Ovary (tissue), 9 donors: ENCODE measurements around the gene SCART1. TPM values are rescaled to one million over a fixed set of nuclear protein-coding genes. Genes with fewer than 3 reads are reported as not detected.

ENCODE experiments used
- DNase-seq, 5 donors: peaks; one replicate each; pipeline ENCODE4 v3.0.0-alpha.2; 2019 to 2020
- H3K27ac ChIP-seq, 2 donors: fragments of 200-600 bp; one replicate each; pipeline versions ENCODE4 v1.5.1 to v1.8.0; 2019 to 2022
- H3K27me3 ChIP-seq: fragments of 200-600 bp; one replicate; pipeline ENCODE4 v1.8.0; 2022
- H3K36me3 ChIP-seq: fragments of 200-600 bp; sonication (generic); one replicate; pipeline ENCODE4 v1.5.1; 2019
- H3K4me1 ChIP-seq: one replicate; pipeline ENCODE4 v1.8.1; 2013; ENCODE audit warnings: mild to moderate bottlenecking, moderate library complexity; ENCODE audit not compliant: insufficient read depth
- H3K4me3 ChIP-seq: fragments of 200-600 bp; sonication (generic); one replicate; pipeline ENCODE4 v1.5.1; 2017
- H3K9me3 ChIP-seq, 2 donors: fragments of 200-600 bp in 1 of 2; sonication (generic) in 1 of 2; one replicate each; pipeline versions ENCODE4 v1.5.1 to v1.8.1; 2013 to 2019; ENCODE audit warnings: mild to moderate bottlenecking in 1 of 2, moderate library complexity in 1 of 2
- CTCF ChIP-seq, 3 donors: fragments of 450-650 bp in 2 of 3; fragments of 200-600 bp in 1 of 3; IDR thresholded peaks; one replicate each; pipeline versions ENCODE4 v1.5.1 to v1.8.0; 2016 to 2022; ENCODE audit warnings: antibody characterized with exemption in 3 of 3, mild to moderate bottlenecking in 1 of 3
- EP300 ChIP-seq: sonication (generic); formaldehyde crosslinking; IDR thresholded peaks from one replicate; pipeline ENCODE4 v1.6.1; 2017; ENCODE audit warnings: antibody characterized with exemption
- POLR2A ChIP-seq: fragments of 450-650 bp; IDR thresholded peaks from one replicate; pipeline ENCODE4 v1.6.1; 2017; ENCODE audit warnings: antibody characterized with exemption, mild to moderate bottlenecking, moderate library complexity
- WGBS, 3 donors: extraction: QIAGEN DNeasy Blood & Tissue Kit in 1 of 3; methylation state at CpG; one replicate each; pipeline versions ENCODE4 v1.1.5 to v1.1.7; 2013 to 2017; 5-methylcytosine and 5-hydroxymethylcytosine counted together
- intact Hi-C, 4 donors: fragments of 100-400 bp; cut with DNase I; formaldehyde crosslinking; loops; one replicate each; pipeline versions ENCODE4 v1.11.0 to v1.15.1; 2022 to 2023
- polyA plus RNA-seq, 2 donors: library from polyadenylated mRNA; stranded (reverse); fragments of 200-250 nt in 1 of 2; fragments of 350-450 nt in 1 of 2; fragmentation: Illumina TruSeq in 1 of 2; extraction: RNeasy Lipid Tissue Mini Kit (QIAGEN cat#74804) in 1 of 2; gene quantifications; one replicate each; pipeline ENCODE4 v1.2.3, GENCODE V29; 2013 to 2014
- total RNA-seq, 7 donors: library from RNA; depleted of rRNA in 2 of 7; stranded (reverse); fragments of >200 nt in 2 of 7; fragmentation: NEBNext Ultra II Directional in 3 of 7; extraction: Animal tissue kit (Norgen Biotek cat#: 25700) in 3 of 7; gene quantifications; one replicate each; pipeline versions ENCODE4 v1.1.0 to v1.2.4, GENCODE V29; 2016 to 2023
- donor health status: DM: no; HTN: no; CAD: no; lungs with moderate emphysema.
- donor health status: DM: no; HTN: no; CAD: no.
- donor health status: Bipolar disorder and iron deficiency.
- donor health status: DM: yes; HTN: yes; CAD: no.
- donor health status: DM: no; HTN: no; CAD: no.
- donor health status: DM: yes; HTN: yes; CAD: no.

Gene SCART1
- total and polyA plus RNA-seq, 9 donors, result 0.71 to 5.0 (median 2.7) TPM

- H3K4me3 ChIP-seq, result no peak overlapping the region
- H3K36me3 ChIP-seq, result no peaks in the 10 kb centered on the region
- 87 to 94% (median 90%) methylated on average over 40 of the region's 40 CpGs for WGBS, 3 donors
- peak in 2 of 5 donors; percentile 6 to 16 for DNase-seq
- TF ChIP-seq CTCF (IDR thresholded peaks at IDR 0.05) (no peak), POLR2A (no peak), EP300 (no peak)
- no peaks in the 10 kb centered on the region for H3K4me1 ChIP-seq
- H3K27ac ChIP-seq, result no peak overlapping the region
- H3K9me3 ChIP-seq, result no peaks in the 10 kb centered on the region
- H3K27me3 ChIP-seq, result no peaks in the 10 kb centered on the region
- intact Hi-C loops, result no loop called here
Measured at GRCh38 chr10:133458021-133458709, 4.4 kb downstream of the SCART1 start.

- H3K9me3 ChIP-seq, result no peaks in the 10 kb centered on the region
- no peak overlapping the region for H3K27ac ChIP-seq
- no peak overlapping the region for H3K4me3 ChIP-seq
- intact Hi-C loops, result no loop called here
- TF ChIP-seq POLR2A (no peak), EP300 (no peak), CTCF (IDR thresholded peaks at IDR 0.05) (no peak)
- no peaks in the 10 kb centered on the region for H3K27me3 ChIP-seq
- DNase-seq, result peak in 2 of 5 donors; percentile 8 to 16
- WGBS, 3 donors, result 81 to 90% (median 90%) methylated on average over 21 of the region's 21 CpGs
- H3K36me3 ChIP-seq, result no peaks in the 10 kb centered on the region
- H3K4me1 ChIP-seq, result no peaks in the 10 kb centered on the region
Measured at GRCh38 chr10:133458710-133459453, 5.1 kb downstream of the SCART1 start.

- peak in 1 of 5 donors; percentile 7 for DNase-seq
- no peak overlapping the region for H3K4me3 ChIP-seq
- H3K36me3 ChIP-seq, result no peaks in the 10 kb centered on the region
- no peak overlapping the region for H3K27ac ChIP-seq
- no peaks in the 10 kb centered on the region for H3K27me3 ChIP-seq
- H3K9me3 ChIP-seq, result no peaks in the 10 kb centered on the region
- no peak for TF ChIP-seq CTCF (IDR thresholded peaks at IDR 0.05)
- no peak for TF ChIP-seq EP300
- TF ChIP-seq POLR2A, result no peak
- H3K4me1 ChIP-seq, result no peaks in the 10 kb centered on the region
- intact Hi-C loops, result no loop called here
- WGBS, 3 donors, result 54 to 71% (median 70%) methylated on average over 49 to 81 of the region's 81 CpGs
Measured at GRCh38 chr10:133459454-133460207, 5.9 kb downstream of the SCART1 start.

GRCh38 chr10:133460208-133460769 lies 6.5 kb downstream of the SCART1 start:
- Histone ChIP-seq H3K27me3 (no peaks in the 10 kb centered on the region), H3K36me3 (no peaks in the 10 kb centered on the region), H3K27ac (no peak overlapping the region), H3K4me1 (no peaks in the 10 kb centered on the region), H3K4me3 (no peak overlapping the region), H3K9me3 (no peaks in the 10 kb centered on the region)
- intact Hi-C loops, result no loop called here
- no peak for TF ChIP-seq POLR2A
- no peak for TF ChIP-seq EP300
- no peak for TF ChIP-seq CTCF (IDR thresholded peaks at IDR 0.05)
- 94 to 97% (median 94%) methylated on average over 14 of the region's 14 CpGs for WGBS, 3 donors
- no peak for DNase-seq
